Measurements from ENCODE around the gene THPO.

GRCh38 chr3:184405075-184406030 is 27.3 kb upstream of the THPO start:
- TF ChIP-seq EZH2 (IDR thresholded peaks at IDR 0.05; ENCODE audit: borderline replicate concordance, insufficient read depth, low read depth, low read length, poor library complexity, severe bottlenecking), result no peak
- TF ChIP-seq CTCF (IDR thresholded peaks at IDR 0.05), result no peak
